HPDE6-E6E7 (cell line): ENCODE results near the gene INVS.

Experiments
- DNase-seq: peaks from one replicate; pipeline ENCODE4 v3.0.0; 2011; ENCODE audit warnings: missing footprints; ENCODE audit errors: extremely low spot score

Gene INVS

GRCh38 chr9:100277166-100277979 is 178.3 kb downstream of the INVS start:
- no peak for DNase-seq

GRCh38 chr9:100281066-100281465 is 182.0 kb downstream of the INVS start:
- DNase-seq: no peak

GRCh38 chr9:100281676-100282387 is 182.8 kb downstream of the INVS start:
- no peak for DNase-seq

DNA sequence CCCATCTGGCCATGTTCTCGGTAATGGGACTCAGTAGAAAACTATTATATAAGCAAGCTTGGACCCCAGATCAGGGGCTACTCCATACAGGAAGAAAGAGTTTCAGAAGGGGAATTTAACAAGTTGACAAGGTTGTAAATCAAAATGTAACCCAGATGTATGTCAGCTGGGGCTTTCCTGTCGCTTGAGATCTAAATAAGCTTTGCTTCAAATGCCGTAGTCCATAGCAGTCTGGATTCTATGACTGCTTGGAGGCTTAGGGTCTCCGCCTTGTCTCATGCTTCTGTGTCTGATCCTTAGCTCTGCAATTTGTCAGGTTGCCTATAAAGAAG is 183.3 kb downstream of the INVS start:
- no peak for DNase-seq

DNA sequence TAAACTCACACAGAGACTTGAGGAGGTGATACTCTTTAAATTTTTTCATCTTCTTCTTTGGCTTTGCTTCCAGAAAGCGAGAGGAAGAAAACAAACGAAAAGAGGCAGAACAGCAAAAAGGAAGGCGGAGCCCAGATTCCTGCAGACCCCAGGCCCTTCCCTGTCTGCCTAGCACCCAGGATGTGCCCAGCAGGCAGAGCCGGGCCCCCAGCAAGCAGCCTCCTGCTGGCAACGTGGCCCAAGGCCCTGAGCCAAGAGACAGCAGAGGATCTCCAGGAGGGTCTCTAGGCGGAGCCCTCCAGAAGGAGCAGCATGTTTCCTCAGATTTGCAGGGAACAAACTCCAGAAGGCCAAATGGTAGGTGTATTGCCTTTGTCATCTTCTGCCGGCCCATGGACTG is 185.2 kb downstream of the INVS start:
- no peak for DNase-seq

GRCh38 chr9:100285080-100285479 is 186.0 kb downstream of the INVS start:
- no peak for DNase-seq

DNA sequence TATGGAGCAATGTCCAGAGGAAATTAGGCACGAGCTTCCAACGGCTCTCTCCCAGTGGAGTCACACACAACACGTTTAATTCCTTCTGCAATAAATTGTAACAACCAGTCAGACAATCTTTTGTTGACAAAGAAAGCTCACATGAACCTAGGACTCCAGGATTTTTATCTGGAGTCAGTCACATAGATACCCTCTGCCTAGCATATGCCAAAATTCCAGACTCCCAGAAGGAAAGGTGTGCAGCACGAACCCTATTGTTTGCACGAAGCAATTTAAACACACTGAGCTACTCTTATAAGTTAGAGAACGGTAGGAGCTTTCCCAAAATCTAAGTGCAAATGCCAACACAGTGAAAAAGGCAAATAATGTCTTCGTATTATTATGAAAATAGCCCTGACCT is 186.6 kb downstream of the INVS start:
- DNase-seq: no peak

DNA sequence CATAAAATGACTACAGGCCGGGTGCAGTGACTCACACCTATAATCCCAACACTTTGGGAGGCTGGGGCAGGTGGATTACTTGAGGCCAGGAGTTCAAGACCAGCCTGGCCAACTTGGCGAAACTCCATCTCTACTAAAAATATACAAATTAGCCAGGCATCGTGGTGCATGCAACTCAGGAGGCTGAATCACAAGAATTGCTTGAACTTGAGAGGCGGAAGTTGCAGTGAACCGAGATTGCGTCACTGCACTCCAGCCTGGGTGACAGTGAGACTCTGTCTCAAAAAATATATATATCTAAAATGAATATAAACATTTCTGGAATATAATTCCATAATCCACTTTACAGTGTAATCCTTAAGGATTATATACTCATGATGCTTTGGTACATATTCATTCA is 187.2 kb downstream of the INVS start:
- DNase-seq: no peak

- no peak for DNase-seq
These were observed 188.1 kb downstream of the INVS start for GRCh38 chr9:100287186-100287585.

DNA sequence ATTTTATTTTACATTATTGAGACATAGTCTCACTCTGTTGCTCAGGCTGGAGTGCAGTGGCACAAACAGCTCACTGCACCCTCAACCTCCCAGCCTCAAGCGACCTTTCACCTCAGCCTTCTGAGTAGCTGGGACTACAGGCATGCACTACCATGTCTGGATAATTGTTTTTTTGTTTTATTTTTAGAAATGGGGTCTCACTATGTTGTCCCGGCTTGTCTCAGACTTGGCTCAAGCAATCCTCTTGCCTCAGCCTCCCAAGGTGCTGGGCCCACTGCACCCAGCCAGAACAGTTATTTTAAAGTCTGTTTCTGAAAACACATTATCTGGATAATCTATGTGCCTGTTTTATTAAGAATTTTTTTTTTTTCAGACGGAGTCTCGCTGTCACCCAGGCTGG is 191.7 kb downstream of the INVS start:
- no peak for DNase-seq

DNA sequence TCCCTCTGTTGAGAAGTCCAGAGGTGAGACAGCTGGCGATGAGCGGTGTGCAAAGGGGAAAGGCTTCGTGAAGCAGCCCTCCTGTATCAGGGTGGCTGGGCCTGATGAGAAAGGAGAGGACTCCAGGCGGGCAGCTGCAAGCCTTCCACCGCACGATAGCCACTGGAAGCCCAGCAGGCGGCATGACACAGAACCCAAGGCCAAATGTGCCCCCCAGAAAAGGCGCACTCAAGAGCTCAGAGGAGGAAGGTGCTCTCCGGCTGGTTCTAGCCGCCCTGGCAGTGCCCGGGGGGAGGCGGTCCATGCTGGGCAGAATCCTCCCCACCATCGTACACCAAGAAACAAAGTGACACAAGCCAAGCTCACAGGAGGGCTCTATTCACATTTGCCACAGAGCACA is 193.4 kb downstream of the INVS start:
- no peak for DNase-seq

DNA sequence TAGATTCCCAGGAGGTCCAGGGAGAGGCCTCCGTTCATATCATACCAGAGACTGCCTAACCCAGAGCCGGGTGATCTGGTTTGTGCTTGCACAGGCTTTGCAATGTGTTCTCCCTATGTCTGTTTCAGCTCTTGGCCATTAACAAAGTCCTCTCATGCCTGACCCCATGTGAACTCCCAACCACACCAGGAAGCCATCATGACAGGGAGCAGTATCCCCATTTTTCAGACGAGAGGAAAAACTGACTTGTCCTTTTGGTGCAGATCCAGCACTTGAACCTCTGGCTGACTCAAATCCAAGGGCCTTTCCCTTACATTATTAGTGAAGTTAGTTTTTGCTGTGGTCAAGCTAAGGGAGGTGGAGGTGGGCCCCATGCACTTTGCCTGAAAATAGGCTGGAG is 195.3 kb downstream of the INVS start:
- DNase-seq: no peak

- DNase-seq: no peak
These were observed 195.8 kb downstream of the INVS start for GRCh38 chr9:100294806-100295205.

- DNase-seq: no peak
These were observed 196.2 kb downstream of the INVS start for GRCh38 chr9:100295240-100295639.

DNA sequence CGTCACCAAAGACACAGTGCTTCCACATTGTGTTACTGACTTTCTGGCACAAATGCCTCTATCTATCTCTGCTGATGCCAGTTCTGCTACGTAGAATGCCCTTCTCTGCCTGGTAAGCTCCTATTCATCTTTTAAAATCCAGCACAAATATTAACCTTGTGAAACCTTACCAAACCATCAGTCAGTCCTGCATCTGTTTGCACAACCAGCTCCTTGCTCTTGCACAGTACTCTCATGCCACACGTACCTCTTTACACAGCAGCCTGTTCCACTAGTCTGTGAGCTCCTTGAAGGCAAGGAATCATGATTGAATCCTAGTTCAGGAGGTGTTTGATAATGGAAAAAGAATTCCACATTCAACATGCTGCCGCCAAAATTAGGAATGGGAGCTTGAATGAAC is 197.4 kb downstream of the INVS start:
- DNase-seq: no peak

DNA sequence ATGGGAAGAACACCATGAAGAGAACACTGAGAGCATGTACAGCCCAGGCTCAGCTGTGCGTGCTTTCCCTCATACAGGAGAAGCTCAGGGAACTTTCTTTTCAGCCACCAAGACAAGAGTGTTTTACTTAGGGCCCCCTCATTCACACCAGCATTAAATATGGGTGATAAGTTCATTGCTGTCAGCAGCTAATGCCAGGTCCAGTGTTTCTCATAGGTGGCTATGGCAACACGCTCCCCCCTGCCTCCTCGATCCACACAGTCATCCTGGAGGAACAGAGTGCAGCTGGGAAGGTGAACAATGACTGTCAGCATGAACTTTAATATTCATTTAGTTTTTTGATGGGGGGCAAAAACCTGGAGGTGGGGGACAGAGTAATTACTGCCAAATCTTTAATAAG is 199.3 kb downstream of the INVS start:
- DNase-seq: no peak

DNA sequence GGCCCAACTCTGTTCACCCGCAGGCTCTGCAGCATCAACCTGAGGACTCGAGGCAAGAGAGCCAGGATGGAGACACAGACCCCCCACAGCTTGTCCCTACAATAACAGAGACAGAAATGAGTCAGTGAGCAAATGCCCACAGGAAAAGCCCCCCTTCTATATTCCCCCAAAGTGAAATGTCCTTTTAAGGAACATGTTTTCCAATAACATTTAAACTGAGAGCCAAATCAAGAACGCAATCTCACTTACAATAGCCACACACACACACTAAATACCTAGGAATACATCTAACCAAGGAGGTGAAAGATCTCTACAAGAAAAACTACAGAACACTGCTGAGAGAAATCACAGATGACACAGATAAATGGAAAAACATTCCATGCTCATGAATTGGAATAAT is 204.7 kb downstream of the INVS start:
- DNase-seq: no peak

- DNase-seq: no peak
These were observed 207.2 kb downstream of the INVS start for GRCh38 chr9:100306283-100306682.

- no peak for DNase-seq
These were observed 208.0 kb downstream of the INVS start for GRCh38 chr9:100307080-100307479.

- no peak for DNase-seq
These were observed 210.0 kb downstream of the INVS start for GRCh38 chr9:100308965-100309564.

DNA sequence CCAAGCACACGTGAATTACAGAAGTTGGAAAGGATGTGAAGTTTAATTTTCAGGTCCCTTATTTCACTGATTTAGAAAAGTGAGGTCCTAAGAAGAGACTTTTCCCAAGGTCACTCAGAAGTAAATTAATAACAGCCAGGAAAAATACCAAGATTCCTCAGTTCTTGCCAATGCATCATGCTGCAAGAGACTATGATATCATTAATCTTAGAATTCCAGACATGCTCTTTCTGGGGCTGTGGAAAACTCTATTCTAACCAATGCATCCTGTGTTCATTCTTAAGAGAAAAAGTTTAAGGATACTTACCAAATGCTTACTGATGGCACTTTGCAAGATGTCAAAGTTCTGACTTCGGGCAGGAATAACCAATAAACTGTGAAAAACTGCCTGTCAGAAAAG is 210.9 kb downstream of the INVS start:
- DNase-seq: no peak

GRCh38 chr9:100315561-100315960 is 216.5 kb downstream of the INVS start:
- no peak for DNase-seq

DNA sequence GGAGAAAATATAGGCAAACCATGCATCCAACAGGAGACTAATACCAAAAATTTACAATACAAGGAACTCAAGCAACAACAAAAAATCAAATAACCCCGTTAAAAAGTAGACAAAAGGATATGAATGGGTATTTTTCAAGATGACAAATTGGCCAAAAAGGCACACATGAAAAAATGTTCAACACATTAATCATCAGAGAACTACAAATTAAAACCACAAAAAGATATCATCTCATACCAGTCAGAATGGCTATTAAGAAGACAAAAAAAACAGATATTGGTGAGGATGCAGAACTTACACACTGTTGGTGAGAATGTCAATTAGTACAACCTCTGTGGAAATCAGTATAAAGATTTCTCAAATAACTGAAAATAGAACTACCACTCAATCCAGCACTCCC is 218.7 kb downstream of the INVS start:
- no peak for DNase-seq
